DOHH2 (cell line): ENCODE data around the gene AHNAK.

Experiments used
- H3F3A ChIP-seq: fragments of 200-600 bp; sonication (generic), shearing (Covaris generic); 2 replicates; pipeline ENCODE4 v1.6.0; 2016; ENCODE audit warnings: antibody characterized with exemption, mild to moderate bottlenecking; ENCODE audit not compliant: control insufficient read depth, insufficient read depth
- H3K27ac ChIP-seq: fragments of 200-600 bp; sonication (generic); 2 replicates; pipeline ENCODE4 v1.5.1; 2014; ENCODE audit warnings: low read depth, mild to moderate bottlenecking, low read length, moderate library complexity
- H3K27me3 ChIP-seq: fragments of 200-600 bp; sonication (generic); 2 replicates; pipeline ENCODE4 v1.6.1; 2014; ENCODE audit warnings: mild to moderate bottlenecking, low read length, mixed read lengths; ENCODE audit not compliant: control insufficient read depth
- H3K36me3 ChIP-seq: fragments of 200-600 bp; sonication (generic); 2 replicates; pipeline ENCODE4 v1.6.1; 2014; ENCODE audit warnings: mild to moderate bottlenecking, low read length, moderate library complexity, mixed read lengths; ENCODE audit not compliant: control insufficient read depth
- H3K4me1 ChIP-seq: fragments of 200-600 bp; sonication (generic); 2 replicates; pipeline ENCODE4 v1.6.1; 2014; ENCODE audit warnings: mild to moderate bottlenecking, low read length, mixed read lengths; ENCODE audit not compliant: control insufficient read depth
- H3K4me2 ChIP-seq: fragments of 200-600 bp; sonication (generic); 2 replicates; pipeline ENCODE4 v1.6.0; 2014; ENCODE audit warnings: mild to moderate bottlenecking, low read length, moderate library complexity
- H3K4me3 ChIP-seq: fragments of 200-600 bp; sonication (generic); 2 replicates; pipeline ENCODE4 v1.5.1; 2014; ENCODE audit warnings: mild to moderate bottlenecking, low read length, mixed read lengths
- H3K79me2 ChIP-seq: fragments of 200-600 bp; sonication (generic); 2 replicates; pipeline ENCODE4 v1.6.1; 2014; ENCODE audit warnings: mild to moderate bottlenecking, low read length, mixed read lengths; ENCODE audit not compliant: control insufficient read depth
- H3K9me2 ChIP-seq: fragments of 200-600 bp; sonication (generic); replicated peaks from 2 replicates; pipeline ENCODE4 v1.6.1; 2014; ENCODE audit warnings: mild to moderate bottlenecking, low read length, mixed read lengths; ENCODE audit not compliant: control insufficient read depth
- H3K9me3 ChIP-seq: fragments of 200-600 bp; sonication (generic); 2 replicates; pipeline ENCODE4 v1.6.1; 2014; ENCODE audit warnings: antibody characterized with exemption, low read length, mixed read lengths; ENCODE audit not compliant: control insufficient read depth, insufficient read depth
- H4K20me1 ChIP-seq: fragments of 200-600 bp; sonication (generic); 2 replicates; pipeline ENCODE4 v1.6.0; 2014; ENCODE audit warnings: low read depth, mild to moderate bottlenecking, antibody characterized with exemption, low read length, moderate library complexity; ENCODE audit not compliant: control insufficient read depth, insufficient read depth
- EZH2phosphoT487 ChIP-seq: fragments of 200-600 bp; sonication (generic); IDR thresholded peaks from 2 replicates; pipeline ENCODE4 v1.6.1; 2017; ENCODE audit warnings: borderline replicate concordance, mild to moderate bottlenecking, antibody characterized with exemption, low read length, moderate library complexity, mixed read lengths
- TF ChIP-seq, protein P1 (sequence below): fragments of 200-600 bp; sonication (generic); IDR thresholded peaks from one replicate; pipeline ENCODE4 v1.5.1; 2014; ENCODE audit warnings: antibody characterized with exemption, mild to moderate bottlenecking, low read depth, low read length; ENCODE audit not compliant: poor library complexity, severe bottlenecking

AHNAK gene

DNA sequence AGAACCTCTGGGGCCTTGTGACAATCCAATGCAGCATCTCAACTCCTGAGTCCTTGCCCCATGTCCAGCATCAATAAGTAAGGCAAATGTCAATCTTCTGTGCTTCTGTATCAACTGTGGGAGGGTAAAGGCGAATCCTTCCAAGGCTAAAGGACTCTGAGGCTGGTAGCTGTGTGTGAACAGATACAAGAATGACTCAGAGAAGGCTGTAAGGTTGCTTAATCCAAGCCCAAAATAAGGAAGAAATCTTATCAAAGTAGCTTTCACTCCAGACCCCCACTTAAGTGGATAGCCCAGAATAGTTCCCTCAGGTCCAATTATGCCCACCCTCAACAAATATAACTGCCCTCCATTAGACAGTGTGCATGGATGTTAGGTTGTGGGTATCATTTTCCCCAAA, 155.9 kb downstream of the AHNAK start:
- TF ChIP-seq EZH2phosphoT487: no peak
- TF ChIP-seq, protein P1, sequence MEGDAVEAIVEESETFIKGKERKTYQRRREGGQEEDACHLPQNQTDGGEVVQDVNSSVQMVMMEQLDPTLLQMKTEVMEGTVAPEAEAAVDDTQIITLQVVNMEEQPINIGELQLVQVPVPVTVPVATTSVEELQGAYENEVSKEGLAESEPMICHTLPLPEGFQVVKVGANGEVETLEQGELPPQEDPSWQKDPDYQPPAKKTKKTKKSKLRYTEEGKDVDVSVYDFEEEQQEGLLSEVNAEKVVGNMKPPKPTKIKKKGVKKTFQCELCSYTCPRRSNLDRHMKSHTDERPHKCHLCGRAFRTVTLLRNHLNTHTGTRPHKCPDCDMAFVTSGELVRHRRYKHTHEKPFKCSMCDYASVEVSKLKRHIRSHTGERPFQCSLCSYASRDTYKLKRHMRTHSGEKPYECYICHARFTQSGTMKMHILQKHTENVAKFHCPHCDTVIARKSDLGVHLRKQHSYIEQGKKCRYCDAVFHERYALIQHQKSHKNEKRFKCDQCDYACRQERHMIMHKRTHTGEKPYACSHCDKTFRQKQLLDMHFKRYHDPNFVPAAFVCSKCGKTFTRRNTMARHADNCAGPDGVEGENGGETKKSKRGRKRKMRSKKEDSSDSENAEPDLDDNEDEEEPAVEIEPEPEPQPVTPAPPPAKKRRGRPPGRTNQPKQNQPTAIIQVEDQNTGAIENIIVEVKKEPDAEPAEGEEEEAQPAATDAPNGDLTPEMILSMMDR: no peak

DNA sequence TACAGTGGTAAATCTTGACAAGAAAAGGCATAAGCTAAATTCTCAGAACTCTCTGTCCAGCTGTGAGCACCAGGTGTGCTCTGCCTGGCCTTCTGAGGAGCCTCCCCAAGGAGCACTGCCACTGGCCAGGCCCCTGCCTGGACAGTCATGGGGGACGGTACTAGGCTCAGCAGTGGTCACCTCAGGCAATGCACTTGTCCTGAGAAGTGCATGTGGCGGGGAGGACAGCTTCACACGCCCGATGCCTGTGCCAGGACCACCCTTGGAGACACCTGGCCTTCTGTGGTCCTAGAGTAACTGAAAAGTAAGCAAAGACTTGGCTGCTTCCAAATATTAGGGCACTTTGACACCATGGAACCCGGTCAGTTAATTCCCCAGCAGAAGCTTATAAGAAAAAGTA, 156.4 kb downstream of the AHNAK start:
- no peak for TF ChIP-seq EZH2phosphoT487
- TF ChIP-seq, protein P1: no peak
- Histone ChIP-seq H3K9me3 (no peaks in the 10 kb centered on the region), H3F3A (no peaks in the 10 kb centered on the region), H3K79me2 (no peaks in the 10 kb centered on the region), H3K27ac (no peak overlapping the region), H3K4me2 (no peak overlapping the region), H3K4me3 (no peak overlapping the region), H3K4me1 (no peaks in the 10 kb centered on the region), H3K36me3 (no peaks in the 10 kb centered on the region), H3K27me3 (peaks cover 3% of the 10 kb centered on the region; the same call in 1 of the 2 replicates), H4K20me1 (no peaks in the 10 kb centered on the region), H3K9me2 (no peaks in the 10 kb centered on the region)

More for the DNA sequence above, 155.9 kb downstream of the AHNAK start:
- no peaks in the 10 kb centered on the region for H3K9me2 ChIP-seq
- H4K20me1 ChIP-seq: no peaks in the 10 kb centered on the region
- no peaks in the 10 kb centered on the region for H3F3A ChIP-seq
- peaks cover 3% of the 10 kb centered on the region; the same call in 1 of the 2 replicates for H3K27me3 ChIP-seq
- H3K79me2 ChIP-seq: no peaks in the 10 kb centered on the region
- no peaks in the 10 kb centered on the region for H3K36me3 ChIP-seq
- H3K4me3 ChIP-seq: no peak overlapping the region
- no peaks in the 10 kb centered on the region for H3K9me3 ChIP-seq
- no peaks in the 10 kb centered on the region for H3K4me1 ChIP-seq
- H3K4me2 ChIP-seq: no peak overlapping the region
- H3K27ac ChIP-seq: no peak overlapping the region

DNA sequence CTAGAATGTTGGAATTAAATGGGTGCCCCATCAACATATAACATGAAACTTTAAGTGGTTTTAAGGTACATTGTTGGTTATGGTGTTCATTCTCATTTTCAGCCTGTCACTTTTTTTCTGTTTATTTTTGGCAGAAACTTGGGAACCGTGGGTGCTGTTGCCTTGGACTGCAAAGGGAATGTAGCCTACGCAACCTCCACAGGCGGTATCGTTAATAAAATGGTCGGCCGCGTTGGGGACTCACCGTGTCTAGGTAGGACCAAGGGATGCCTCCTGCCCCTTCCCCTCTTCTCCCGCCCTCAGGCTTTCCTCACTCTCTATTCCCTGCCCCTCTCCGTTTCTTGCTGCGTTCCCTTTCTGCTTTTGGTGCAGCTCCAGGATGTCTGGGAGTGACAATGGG, 157.6 kb downstream of the AHNAK start:
- no peak overlapping the region for H3K27ac ChIP-seq
- TF ChIP-seq, protein P1: no peak
- TF ChIP-seq EZH2phosphoT487: no peak
- no peak overlapping the region for H3K4me3 ChIP-seq
- no peaks in the 10 kb centered on the region for H4K20me1 ChIP-seq
- H3K4me2 ChIP-seq: no peak overlapping the region
- H3K36me3 ChIP-seq: no peaks in the 10 kb centered on the region
- H3K79me2 ChIP-seq: no peaks in the 10 kb centered on the region
- no peaks in the 10 kb centered on the region for H3K4me1 ChIP-seq
- H3F3A ChIP-seq: no peaks in the 10 kb centered on the region
- no peaks in the 10 kb centered on the region for H3K9me3 ChIP-seq
- peaks cover 3% of the 10 kb centered on the region; the same call in 1 of the 2 replicates for H3K27me3 ChIP-seq
- no peaks in the 10 kb centered on the region for H3K9me2 ChIP-seq
